Neural crest cell (in vitro differentiated cells): ENCODE data around the gene LMAN1L. TPM values are rescaled to one million over a fixed set of nuclear protein-coding genes. Genes with fewer than 3 reads are reported as not detected.

ENCODE experiments used
- DNase-seq: peaks from one replicate; pipeline ENCODE4 v3.0.0; 2021; ENCODE audit warnings: low read depth, mixed read lengths, low spot score
- H3K27ac Mint-ChIP-seq: one replicate; pipeline ENCODE4 v1.8.0; 2021; ENCODE audit warnings: mild to moderate bottlenecking, mixed read lengths; ENCODE audit not compliant: unreplicated experiment
- H3K27me3 Mint-ChIP-seq: 2 replicates; pipeline ENCODE4 v1.8.0; 2021; ENCODE audit warnings: low read depth, mild to moderate bottlenecking, mixed read lengths
- H3K36me3 Mint-ChIP-seq: 2 replicates; pipeline ENCODE4 v1.8.0; 2021; ENCODE audit warnings: low read depth, mild to moderate bottlenecking, mixed read lengths
- H3K4me1 Mint-ChIP-seq: 2 replicates; pipeline ENCODE4 v1.8.0; 2021; ENCODE audit warnings: mixed read lengths
- H3K4me3 Mint-ChIP-seq: one replicate; pipeline ENCODE4 v1.8.0; 2021; ENCODE audit warnings: mild to moderate bottlenecking, mixed read lengths
- H3K9me3 Mint-ChIP-seq: 2 replicates; pipeline ENCODE4 v1.8.0; 2021; ENCODE audit warnings: mixed read lengths
- CTCF ChIP-seq: fragments of 200-600 bp; sonication (generic); conservative IDR thresholded peaks from 2 replicates; pipeline ENCODE4 v1.5.0; 2021; ENCODE audit warnings: antibody characterized with exemption, mild to moderate bottlenecking
- total RNA-seq: library from RNA; stranded (reverse); gene quantifications from 2 replicates; pipeline ENCODE4 v1.2.1, GENCODE V29; 2021

Gene LMAN1L
- total RNA-seq, 1 donor from 2014 or later = not detected

GRCh38 chr15:74837482-74838136, 25.0 kb downstream of the LMAN1L start:
- Mint-ChIP-seq H3K9me3 (no peaks in the 10 kb centered on the region), H3K4me3 (no peak overlapping the region), H3K36me3 (no peaks in the 10 kb centered on the region), H3K4me1 (peaks cover 25% of the 10 kb centered on the region), H3K27me3 (peaks cover 3% of the 10 kb centered on the region), H3K27ac (no peak overlapping the region)
- DNase-seq = no peak
- TF ChIP-seq CTCF = peak; percentile 35

- Mint-ChIP-seq H3K9me3 (no peaks in the 10 kb centered on the region), H3K4me3 (no peak overlapping the region), H3K27ac (no peak overlapping the region), H3K4me1 (peaks cover 22% of the 10 kb centered on the region), H3K36me3 (no peaks in the 10 kb centered on the region), H3K27me3 (no peaks in the 10 kb centered on the region)
- no peak for DNase-seq
- no peak for TF ChIP-seq CTCF
Measured at GRCh38 chr15:74838137-74838516, 25.5 kb downstream of the LMAN1L start.

- H3K27ac Mint-ChIP-seq = no peak overlapping the region
- H3K36me3 Mint-ChIP-seq = no peaks in the 10 kb centered on the region
- DNase-seq = no peak
- TF ChIP-seq CTCF = no peak
- H3K4me1 Mint-ChIP-seq = peaks cover 27% of the 10 kb centered on the region
- H3K27me3 Mint-ChIP-seq = no peaks in the 10 kb centered on the region
- H3K4me3 Mint-ChIP-seq = no peak overlapping the region
- H3K9me3 Mint-ChIP-seq = no peaks in the 10 kb centered on the region
Measured at GRCh38 chr15:74838746-74839525, 26.3 kb downstream of the LMAN1L start.

GRCh38 chr15:74839526-74840395, 27.1 kb downstream of the LMAN1L start:
- no peaks in the 10 kb centered on the region for H3K27me3 Mint-ChIP-seq
- peak overlapping the region; percentile 61 for H3K4me3 Mint-ChIP-seq
- TF ChIP-seq CTCF = no peak
- no peaks in the 10 kb centered on the region for H3K36me3 Mint-ChIP-seq
- peak overlapping the region; percentile 19 for H3K27ac Mint-ChIP-seq
- peaks cover 27% of the 10 kb centered on the region for H3K4me1 Mint-ChIP-seq
- no peaks in the 10 kb centered on the region for H3K9me3 Mint-ChIP-seq
- DNase-seq = no peak
